B cell (primary cell): ENCODE measurements around the gene MYH10. TPM values are rescaled to one million over a fixed set of nuclear protein-coding genes. Genes with fewer than 3 reads are reported as not detected.

ENCODE experiments used
- ATAC-seq: fragments of 200-7000 bp; cut with Tn5 transposase; one replicate; pipeline ENCODE4 v1.10.0; 2021; ENCODE audit warnings: low read depth, mild to moderate bottlenecking, moderate number of reproducible peaks, moderate library complexity
- CTCF ChIA-PET: fragments of 350-600 bp; sonication (Branson Sonifier 250); formaldehyde crosslinking; loops from one replicate; lab custom pipeline; 2021; ENCODE audit warnings: antibody characterized with exemption, inconsistent platforms; lab: Charles Lee
- POLR2A ChIA-PET: fragments of 350-600 bp; sonication (Branson Sonifier 250); formaldehyde crosslinking; loops from one replicate; lab custom pipeline; 2021; ENCODE audit warnings: antibody characterized with exemption; lab: Charles Lee
- DNase-seq: peaks from one replicate; pipeline ENCODE4 v3.0.0; 2013
- H2AFZ ChIP-seq: 2 replicates; pipeline ENCODE4 v1.6.1; 2012; ENCODE audit warnings: mild to moderate bottlenecking, low read depth, low read length; ENCODE audit not compliant: insufficient read depth, poor library complexity, severe bottlenecking
- H3K27ac ChIP-seq, 2 donors: 1 replicate in 1 of 2; 2 replicates in 1 of 2; pipeline ENCODE4 v1.5.1; 2012 to 2013; ENCODE audit warnings: low read length in 2 of 2, mild to moderate bottlenecking in 2 of 2, moderate library complexity in 1 of 2
- H3K27me3 ChIP-seq, 4 experiments: fragments of 200-600 bp in 1 of 4; sonication (generic) in 1 of 4; replicated peaks in 1 of 4; 1 replicate in 2 of 4; 2 replicates in 2 of 4; pipeline versions ENCODE4 v1.6.1 to v1.7.0; 2013 to 2016; ENCODE audit warnings: low read length in 3 of 4, mild to moderate bottlenecking in 2 of 4, mixed read lengths in 1 of 4, moderate library complexity in 1 of 4; ENCODE audit not compliant: insufficient read depth in 4 of 4, control insufficient read depth in 3 of 4; ENCODE audit errors: control extremely low read depth in 1 of 4
- H3K36me3 ChIP-seq, 2 experiments: replicated peaks in 1 of 2; 1 replicate in 1 of 2; 2 replicates in 1 of 2; pipeline versions ENCODE4 v1.6.1 to v1.7.1; 2013; ENCODE audit warnings: low read length in 1 of 2; ENCODE audit not compliant: insufficient read depth in 2 of 2, control insufficient read depth in 1 of 2; ENCODE audit errors: control extremely low read depth in 1 of 2, extremely low read depth in 1 of 2
- H3K4me1 ChIP-seq, 2 donors: fragments of 200-600 bp in 1 of 2; sonication (generic) in 1 of 2; 1 replicate in 1 of 2; 2 replicates in 1 of 2; pipeline versions ENCODE4 v1.5.1 to v1.6.1; 2013 to 2017; ENCODE audit warnings: low read length in 2 of 2; ENCODE audit not compliant: control insufficient read depth in 2 of 2, insufficient read depth in 2 of 2
- H3K4me2 ChIP-seq: replicated peaks from 2 replicates; pipeline ENCODE3; 2012; ENCODE audit warnings: mild to moderate bottlenecking, low read depth, low read length; ENCODE audit not compliant: poor library complexity, severe bottlenecking
- H3K4me3 ChIP-seq, 5 experiments: fragments of 200-600 bp in 1 of 5; sonication (generic) in 1 of 5; 1 replicate in 3 of 5; 2 replicates in 2 of 5; pipeline versions ENCODE4 v1.5.1 to v1.7.0; 2011 to 2016; ENCODE audit warnings: low read length in 4 of 5, mild to moderate bottlenecking in 4 of 5, low read depth in 2 of 5, control low read depth in 1 of 5, moderate library complexity in 1 of 5; ENCODE audit not compliant: insufficient read depth in 1 of 5; ENCODE audit errors: control extremely low read depth in 1 of 5, extremely low read depth in 1 of 5
- H3K79me2 ChIP-seq: fragments of 200-600 bp; sonication (generic); one replicate; pipeline ENCODE4 v1.6.0; 2016; ENCODE audit warnings: low read length; ENCODE audit not compliant: control insufficient read depth, insufficient read depth
- H3K9ac ChIP-seq: fragments of 200-600 bp; sonication (generic); 2 replicates; pipeline ENCODE4 v1.6.1; 2017; ENCODE audit warnings: mild to moderate bottlenecking, low read length, moderate library complexity
- H3K9me3 ChIP-seq, 3 donors: one replicate each; pipeline versions ENCODE4 v1.6.1 to v1.7.1; 2013; ENCODE audit warnings: low read length in 2 of 3; ENCODE audit not compliant: control insufficient read depth in 2 of 3, insufficient read depth in 1 of 3; ENCODE audit errors: control extremely low read depth in 1 of 3
- H4K20me1 ChIP-seq: 2 replicates; pipeline ENCODE4 v1.6.0; 2012; ENCODE audit warnings: mild to moderate bottlenecking, low read length; ENCODE audit not compliant: insufficient read depth, control insufficient read depth, poor library complexity, severe bottlenecking
- H3K27ac Mint-ChIP-seq: one replicate; pipeline ENCODE4 v1.8.0; 2021; ENCODE audit warnings: mixed read lengths
- H3K27me3 Mint-ChIP-seq: one replicate; pipeline ENCODE4 v1.8.0; 2021; ENCODE audit warnings: mixed read lengths
- H3K4me1 Mint-ChIP-seq: one replicate; pipeline ENCODE4 v1.8.0; 2021; ENCODE audit warnings: mixed read lengths
- H3K4me3 Mint-ChIP-seq: one replicate; pipeline ENCODE4 v1.8.0; 2021; ENCODE audit warnings: mixed read lengths
- H3K9me3 Mint-ChIP-seq: one replicate; pipeline ENCODE4 v1.8.0; 2022; ENCODE audit warnings: mixed read lengths; ENCODE audit not compliant: insufficient read depth
- CTCF ChIP-seq: fragments of 200-600 bp; IDR thresholded peaks from one replicate; pipeline ENCODE4 v1.8.0; 2022; ENCODE audit warnings: antibody characterized with exemption, mild to moderate bottlenecking
- EZH2 ChIP-seq: IDR thresholded peaks from 2 replicates; pipeline ENCODE4 v1.6.1; 2012; ENCODE audit warnings: borderline replicate concordance, low read depth, mild to moderate bottlenecking, moderate library complexity, low read length; ENCODE audit not compliant: insufficient read depth, poor library complexity, severe bottlenecking
- WGBS: methylation state at CpG from one replicate; pipeline ENCODE4 v1.1.5; 2013; ENCODE audit warnings: missing lambda C conversion rate; ENCODE audit not compliant: insufficient coverage; 5-methylcytosine and 5-hydroxymethylcytosine counted together
- intact Hi-C: fragments of 100-400 bp; cut with micrococcal nuclease; formaldehyde crosslinking; loops from one replicate; pipeline ENCODE4 v1.10.0; 2022
- polyA plus RNA-seq: library from polyadenylated mRNA; depleted of rRNA; stranded (reverse); fragments of >200 nt; gene quantifications from 2 replicates; pipeline ENCODE4 v1.2.3, GENCODE V29; 2012
- total RNA-seq, 2 donors: library from RNA; stranded (reverse); fragments of 120-200 nt in 1 of 2; gene quantifications; 1 replicate in 1 of 2; 2 replicates in 1 of 2; pipeline versions ENCODE4 v1.2.3 to v1.2.4, GENCODE V29; 2013 to 2022

The MYH10 gene
- total and polyA plus RNA-seq, 2 donors (not counting 1 experiment from before 2014, with no cell fraction given) = 0.04 to 1.7 TPM

- WGBS = 90% methylated on average over 10 of the region's 12 CpGs
- TF ChIP-seq EZH2 (no peak), CTCF (no peak)
- H2AFZ ChIP-seq = no peak overlapping the region
- ATAC-seq (no peak), DNase-seq (no peak)
- CTCF ChIA-PET = interaction anchor here (0.6 kb wide), 1 partner anchor 246 kb away, joined by 6 read pairs; no protein-coding TSS in a partner anchor
- H3K27ac Mint-ChIP-seq = no peak overlapping the region
- H3K79me2 ChIP-seq = no peaks in the 10 kb centered on the region
- peaks cover 2% of the 10 kb centered on the region for H3K9me3 Mint-ChIP-seq
- no peaks in the 10 kb centered on the region for H3K4me1 Mint-ChIP-seq
- no peaks in the 10 kb centered on the region for H3K27me3 Mint-ChIP-seq
- H4K20me1 ChIP-seq = no peaks in the 10 kb centered on the region
- H3K4me3 Mint-ChIP-seq = no peak overlapping the region
- H3K27me3 ChIP-seq = no peaks in the 10 kb centered on the region
- H3K9ac ChIP-seq = no peak overlapping the region
- H3K9me3 ChIP-seq = peaks cover 0 to 12% (median 0%) of the 10 kb centered on the region in 3 donors
- peaks cover 0 to 2% of the 10 kb centered on the region in 2 experiments for H3K36me3 ChIP-seq
- no peak overlapping the region for H3K4me2 ChIP-seq
- H3K4me1 ChIP-seq = no peaks in the 10 kb centered on the region
- POLR2A ChIA-PET = no interaction called here
- intact Hi-C loops = no loop called here
- H3K4me3 ChIP-seq = no peak overlapping the region
- H3K27ac ChIP-seq = no peak overlapping the region
These were observed 136.5 kb downstream of the MYH10 start for GRCh38 chr17:8494021-8494420.

GRCh38 chr17:8492121-8492520 lies 138.4 kb downstream of the MYH10 start:
- H3K27ac Mint-ChIP-seq = no peak overlapping the region
- H3K36me3 ChIP-seq = peaks cover 0 to 5% of the 10 kb centered on the region in 2 experiments
- H3K27me3 Mint-ChIP-seq = no peaks in the 10 kb centered on the region
- ChIA-PET POLR2A (interaction anchor here (0.6 kb wide), 1 partner anchor 474 kb away, joined by 5 read pairs; the partner anchor contains the start of gene PIK3R5), CTCF (no interaction called here)
- intact Hi-C loops = no loop called here
- H3K4me3 ChIP-seq = no peak overlapping the region
- no peaks in the 10 kb centered on the region for H4K20me1 ChIP-seq
- no peak overlapping the region for H3K4me2 ChIP-seq
- no peak overlapping the region for H3K27ac ChIP-seq
- H3K27me3 ChIP-seq = no peaks in the 10 kb centered on the region
- no peak overlapping the region for H2AFZ ChIP-seq
- no peaks in the 10 kb centered on the region for H3K4me1 Mint-ChIP-seq
- H3K79me2 ChIP-seq = no peaks in the 10 kb centered on the region
- DNase-seq (no peak), ATAC-seq (no peak)
- H3K9ac ChIP-seq = no peak overlapping the region
- H3K9me3 Mint-ChIP-seq = peaks cover 2% of the 10 kb centered on the region
- TF ChIP-seq CTCF = no peak
- TF ChIP-seq EZH2 = no peak
- peaks cover 0 to 14% (median 0%) of the 10 kb centered on the region in 3 donors for H3K9me3 ChIP-seq
- 97% methylated on average over 10 of the region's 17 CpGs for WGBS
- H3K4me1 ChIP-seq = no peaks in the 10 kb centered on the region
- no peak overlapping the region for H3K4me3 Mint-ChIP-seq
